Measurements from ENCODE around the gene PTPRM. TPM values are rescaled to one million over a fixed set of nuclear protein-coding genes. Genes with fewer than 3 reads are reported as not detected.

PTPRM gene
- polyA plus RNA-seq, 1 donor from 2014 or later: 126 TPM

DNA sequence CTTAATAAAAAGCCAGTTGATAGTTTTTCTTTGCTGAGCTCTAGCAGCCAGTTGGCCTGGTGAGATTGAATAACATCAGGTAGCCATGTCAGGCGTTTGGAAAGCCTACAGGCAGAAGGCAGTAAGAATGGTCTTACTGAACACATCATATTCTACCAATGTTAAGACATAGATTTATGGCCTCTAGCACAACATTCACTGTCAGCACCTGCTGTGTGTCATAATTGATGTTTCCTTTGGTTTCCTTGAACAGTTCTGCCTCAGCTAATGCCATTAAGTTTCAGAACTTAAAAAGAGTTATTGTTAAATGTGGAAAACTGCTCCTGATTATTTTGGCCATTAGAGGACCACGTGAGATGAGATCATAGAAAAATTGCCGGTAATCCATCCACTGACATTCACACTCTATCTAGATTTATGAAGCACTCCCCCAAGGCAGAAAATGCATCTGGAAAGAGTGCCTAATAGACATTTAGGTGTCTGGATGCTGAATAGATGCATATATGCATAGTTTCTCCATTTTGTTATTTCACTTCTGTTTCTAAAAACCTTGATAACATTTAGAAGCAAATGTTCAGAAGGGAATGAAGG is 434.7 kb downstream of the PTPRM start:
- no peaks in the 10 kb centered on the region for H3K9me3 ChIP-seq (ENCODE audit: low read length)
- H3K27ac ChIP-seq (ENCODE audit: low read length): no peak overlapping the region
- no peaks in the 10 kb centered on the region for H3K9me2 ChIP-seq (ENCODE audit: insufficient read depth, low read length)
- H4K20me1 ChIP-seq (ENCODE audit: insufficient read depth): no peaks in the 10 kb centered on the region
- H3K27me3 ChIP-seq (ENCODE audit: insufficient read depth, low read depth, low read length): no peaks in the 10 kb centered on the region
- no peaks in the 10 kb centered on the region for H3K79me2 ChIP-seq (replicated peaks; ENCODE audit: insufficient read depth, low read length)
- TF ChIP-seq SMC3 (conservative IDR thresholded peaks at IDR 0.05; ENCODE audit: poor library complexity): no peak
- H3K4me3 ChIP-seq (ENCODE audit: low read length): no peak overlapping the region
- no peak overlapping the region for H3K4me2 ChIP-seq (ENCODE audit: low read length)
- H3K36me3 ChIP-seq (ENCODE audit: insufficient read depth, low read length): no peaks in the 10 kb centered on the region
- H3K9ac ChIP-seq (ENCODE audit: low read length): no peak overlapping the region
- no peak overlapping the region for H2AFZ ChIP-seq (ENCODE audit: low read depth, low read length)
- no peaks in the 10 kb centered on the region for H3F3A ChIP-seq (ENCODE audit: insufficient read depth, low read length, poor library complexity, severe bottlenecking)

- Histone ChIP-seq H3K9ac (ENCODE audit: low read length) (no peak overlapping the region), H3K36me3 (ENCODE audit: insufficient read depth, low read length) (no peaks in the 10 kb centered on the region), H3K79me2 (replicated peaks; ENCODE audit: insufficient read depth, low read length) (no peaks in the 10 kb centered on the region), H3K4me3 (ENCODE audit: low read length) (no peak overlapping the region), H3K9me3 (ENCODE audit: low read length) (no peaks in the 10 kb centered on the region), H3K27me3 (ENCODE audit: insufficient read depth, low read depth, low read length) (no peaks in the 10 kb centered on the region), H3K9me2 (ENCODE audit: insufficient read depth, low read length) (no peaks in the 10 kb centered on the region), H4K20me1 (ENCODE audit: insufficient read depth) (no peaks in the 10 kb centered on the region), H3K27ac (ENCODE audit: low read length) (no peak overlapping the region), H3F3A (ENCODE audit: insufficient read depth, low read length, poor library complexity, severe bottlenecking) (peaks cover 5% of the 10 kb centered on the region), H2AFZ (ENCODE audit: low read depth, low read length) (no peak overlapping the region), H3K4me2 (ENCODE audit: low read length) (no peak overlapping the region)
- TF ChIP-seq EP300 (conservative IDR thresholded peaks at IDR 0.05; ENCODE audit: poor library complexity, severe bottlenecking): no peak
- TF ChIP-seq EZH2 (IDR thresholded peaks at IDR 0.05; ENCODE audit: borderline replicate concordance, insufficient read depth, low read length, poor library complexity, severe bottlenecking): no peak
- no peak for TF ChIP-seq SMC3 (conservative IDR thresholded peaks at IDR 0.05; ENCODE audit: poor library complexity)
- TF ChIP-seq REST (IDR thresholded peaks at IDR 0.05; ENCODE audit: borderline replicate concordance): no peak
- TF ChIP-seq TAF1 (IDR thresholded peaks at IDR 0.05; ENCODE audit: low read depth): no peak
- no peak for TF ChIP-seq POLR2AphosphoS5 (IDR thresholded peaks at IDR 0.05)
- no peak for TF ChIP-seq RAD21 (conservative IDR thresholded peaks at IDR 0.05)
- TF ChIP-seq, protein P1, sequence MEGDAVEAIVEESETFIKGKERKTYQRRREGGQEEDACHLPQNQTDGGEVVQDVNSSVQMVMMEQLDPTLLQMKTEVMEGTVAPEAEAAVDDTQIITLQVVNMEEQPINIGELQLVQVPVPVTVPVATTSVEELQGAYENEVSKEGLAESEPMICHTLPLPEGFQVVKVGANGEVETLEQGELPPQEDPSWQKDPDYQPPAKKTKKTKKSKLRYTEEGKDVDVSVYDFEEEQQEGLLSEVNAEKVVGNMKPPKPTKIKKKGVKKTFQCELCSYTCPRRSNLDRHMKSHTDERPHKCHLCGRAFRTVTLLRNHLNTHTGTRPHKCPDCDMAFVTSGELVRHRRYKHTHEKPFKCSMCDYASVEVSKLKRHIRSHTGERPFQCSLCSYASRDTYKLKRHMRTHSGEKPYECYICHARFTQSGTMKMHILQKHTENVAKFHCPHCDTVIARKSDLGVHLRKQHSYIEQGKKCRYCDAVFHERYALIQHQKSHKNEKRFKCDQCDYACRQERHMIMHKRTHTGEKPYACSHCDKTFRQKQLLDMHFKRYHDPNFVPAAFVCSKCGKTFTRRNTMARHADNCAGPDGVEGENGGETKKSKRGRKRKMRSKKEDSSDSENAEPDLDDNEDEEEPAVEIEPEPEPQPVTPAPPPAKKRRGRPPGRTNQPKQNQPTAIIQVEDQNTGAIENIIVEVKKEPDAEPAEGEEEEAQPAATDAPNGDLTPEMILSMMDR (IDR thresholded peaks at IDR 0.05; ENCODE audit: poor library complexity, severe bottlenecking): no peak
- TF ChIP-seq MXI1 (conservative IDR thresholded peaks at IDR 0.05; ENCODE audit: poor library complexity, severe bottlenecking): no peak
Observed at GRCh38 chr18:8003878-8004675, 437.0 kb downstream of the PTPRM start.
